Stomach (tissue), 9 donors: ENCODE results near the gene SOCS1. TPM values are rescaled to one million over a fixed set of nuclear protein-coding genes. Genes with fewer than 3 reads are reported as not detected.

Source experiments
- DNase-seq, 2 donors: peaks; one replicate each; pipeline versions ENCODE4 v3.0.0 to v3.0.0-alpha.2; 2013 to 2019
- H3K27ac ChIP-seq, 5 donors: fragments of 200-600 bp in 4 of 5; sonication (generic) in 4 of 5; one replicate each; pipeline ENCODE4 v1.5.1; 2013 to 2019; ENCODE audit warnings: mild to moderate bottlenecking in 1 of 5, moderate library complexity in 1 of 5
- H3K27me3 ChIP-seq, 3 donors: fragments of 200-600 bp; sonication (generic); one replicate each; pipeline ENCODE4 v1.5.1; 2017 to 2019; ENCODE audit warnings: mixed run types in 1 of 3
- H3K36me3 ChIP-seq, 4 donors: fragments of 200-600 bp; sonication (generic); 1 replicate in 3 of 4; 2 replicates in 1 of 4; pipeline ENCODE4 v1.5.1; 2016 to 2019
- H3K4me1 ChIP-seq, 4 donors: fragments of 200-600 bp; sonication (generic); one replicate each; pipeline ENCODE4 v1.5.1; 2016 to 2019
- H3K4me3 ChIP-seq, 4 donors: fragments of 200-600 bp; sonication (generic) in 3 of 4; one replicate each; pipeline ENCODE4 v1.5.1; 2016 to 2019; ENCODE audit warnings: mild to moderate bottlenecking in 1 of 4
- H3K9me3 ChIP-seq, 4 donors: fragments of 200-600 bp; sonication (generic); one replicate each; pipeline ENCODE4 v1.5.1; 2016 to 2019
- CTCF ChIP-seq, 7 experiments: fragments of 450-650 bp in 4 of 7; fragments of 200-600 bp in 3 of 7; sonication (generic) in 3 of 7; IDR thresholded peaks; one replicate each; pipeline ENCODE4 v1.5.1; 2016 to 2019; ENCODE audit warnings: antibody characterized with exemption in 7 of 7, control low read depth in 2 of 7, mild to moderate bottlenecking in 1 of 7
- EP300 ChIP-seq: sonication (generic); formaldehyde crosslinking; IDR thresholded peaks from one replicate; pipeline ENCODE4 v1.6.1; 2017; ENCODE audit warnings: antibody characterized with exemption
- POLR2A ChIP-seq, 4 donors: fragments of 450-650 bp; IDR thresholded peaks; one replicate each; pipeline ENCODE4 v1.6.1; 2016; ENCODE audit warnings: antibody characterized with exemption in 4 of 4, control low read depth in 2 of 4, mild to moderate bottlenecking in 1 of 4, moderate library complexity in 1 of 4
- POLR2AphosphoS5 ChIP-seq, 3 donors: sonication (generic); formaldehyde crosslinking; IDR thresholded peaks; one replicate each; pipeline ENCODE4 v1.6.1; 2016; ENCODE audit warnings: antibody characterized with exemption in 3 of 3
- WGBS, 5 donors: extraction: QIAGEN DNeasy Blood & Tissue Kit in 3 of 5; methylation state at CpG; one replicate each; pipeline versions ENCODE4 v1.1.5 to v1.1.7; 2013 to 2018; 5-methylcytosine and 5-hydroxymethylcytosine counted together
- intact Hi-C: fragments of 100-400 bp; cut with DNase I; formaldehyde crosslinking; loops from one replicate; pipeline ENCODE4 v1.15.1; 2023; ENCODE audit warnings: low total_unique reads
- polyA plus RNA-seq, 3 donors: library from polyadenylated mRNA; stranded (reverse); fragments of 200-250 nt; gene quantifications; one replicate each; pipeline ENCODE4 v1.2.3, GENCODE V29; 2013
- total RNA-seq, 5 donors: library from RNA; depleted of rRNA; stranded (reverse); fragments of >200 nt; gene quantifications; one replicate each; pipeline versions ENCODE4 v1.1.0 to v1.2.3, GENCODE V29; 2014 to 2016
- donor health status: healthy with polysubstance abuse.
- donor health status: Bipolar disorder and iron deficiency.
- donor health status: healthy.

Gene SOCS1
- total and polyA plus RNA-seq, 8 donors: 4.2 to 45.5 (median 11.5) TPM

GRCh38 chr16:11289202-11289601, 33.2 kb upstream of the SOCS1 start:
- intact Hi-C loops: no loop called here
- no peaks in the 10 kb centered on the region for H3K4me1 ChIP-seq
- no peaks in the 10 kb centered on the region for H3K9me3 ChIP-seq
- WGBS, 5 donors: 95 to 100% (median 98%) methylated on average over 2 of the region's 2 CpGs
- DNase-seq: no peak
- H3K4me3 ChIP-seq: no peak overlapping the region
- no peaks in the 10 kb centered on the region for H3K27me3 ChIP-seq
- TF ChIP-seq EP300: no peak
- TF ChIP-seq POLR2AphosphoS5 (IDR thresholded peaks at IDR 0.05): no peak
- no peak for TF ChIP-seq POLR2A (IDR thresholded peaks at IDR 0.05)
- TF ChIP-seq CTCF (IDR thresholded peaks at IDR 0.05): no peak
- H3K36me3 ChIP-seq: no peaks in the 10 kb centered on the region
- H3K27ac ChIP-seq: no peak overlapping the region

- Histone ChIP-seq H3K36me3 (no peaks in the 10 kb centered on the region), H3K27me3 (no peaks in the 10 kb centered on the region), H3K27ac (no peak overlapping the region), H3K4me1 (no peaks in the 10 kb centered on the region), H3K9me3 (no peaks in the 10 kb centered on the region), H3K4me3 (no peak overlapping the region)
- DNase-seq: no peak
- intact Hi-C loops: no loop called here
- TF ChIP-seq EP300: no peak
- WGBS, 5 donors: 80 to 93% (median 85%) methylated on average over 2 of the region's 2 CpGs
Measured at GRCh38 chr16:11285842-11286241, 29.8 kb upstream of the SOCS1 start.

GRCh38 chr16:11283820-11284248, 27.8 kb upstream of the SOCS1 start:
- H3K4me3 ChIP-seq: no peak overlapping the region
- WGBS, 5 donors: 71 to 77% (median 72%) methylated on average over 4 of the region's 4 CpGs
- peaks cover 12 to 14% (median 13%) of the 10 kb centered on the region in 4 donors for H3K4me1 ChIP-seq
- TF ChIP-seq EP300 (no peak), CTCF (IDR thresholded peaks at IDR 0.05) (no peak), POLR2A (IDR thresholded peaks at IDR 0.05) (no peak), POLR2AphosphoS5 (IDR thresholded peaks at IDR 0.05) (no peak)
- no peaks in the 10 kb centered on the region for H3K36me3 ChIP-seq
- no peak overlapping the region for H3K27ac ChIP-seq
- no peaks in the 10 kb centered on the region for H3K9me3 ChIP-seq
- H3K27me3 ChIP-seq: no peaks in the 10 kb centered on the region
- no peak for DNase-seq
- intact Hi-C loops: no loop called here

DNA sequence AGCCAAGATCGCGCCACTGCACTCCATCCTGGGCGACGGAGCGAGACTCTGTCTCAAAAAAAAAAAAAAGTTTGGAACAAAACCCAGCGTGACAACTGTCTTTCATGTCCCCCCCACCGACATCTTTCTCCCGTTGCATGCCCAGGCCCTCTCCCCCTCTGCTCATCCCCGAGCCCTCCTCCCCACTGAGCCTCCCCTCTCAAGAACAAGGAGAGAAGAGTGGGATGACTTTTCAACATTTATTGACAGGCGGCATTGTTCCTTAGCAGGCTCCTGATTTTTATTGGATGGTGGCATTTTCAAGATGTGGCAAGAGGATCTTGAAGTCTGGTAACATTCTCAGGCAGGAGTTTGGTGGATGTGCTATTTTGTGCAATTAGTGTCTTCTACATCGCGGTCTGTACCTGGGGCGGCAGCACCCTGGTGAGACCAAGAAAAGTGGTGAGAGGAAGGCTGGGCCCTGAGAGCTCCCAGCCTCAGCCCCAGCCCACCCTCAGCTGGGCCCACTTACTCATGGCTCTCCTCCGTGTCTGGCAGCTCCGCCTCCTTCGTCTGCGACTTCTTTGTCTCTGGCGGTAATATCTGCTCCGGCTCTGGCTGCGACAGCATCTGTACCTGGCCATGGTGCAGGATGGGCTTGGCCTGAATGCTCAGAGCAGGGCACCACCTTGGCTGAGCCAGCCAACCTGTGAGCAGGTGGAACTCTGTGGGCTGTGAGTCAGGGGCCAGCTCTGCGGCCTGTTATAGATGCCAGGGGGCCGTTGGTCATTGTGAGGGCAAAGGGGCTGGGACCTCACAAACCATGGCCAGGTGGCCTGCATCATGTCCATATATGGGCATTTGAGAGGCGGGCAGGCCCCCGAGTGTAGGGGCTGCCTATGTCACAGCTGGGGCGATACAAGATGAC, 24.9 kb upstream of the SOCS1 start, which contains the start of gene PRM1:
TSS of gene PRM1 (minus strand) at position 715 of the 907 bp plus-strand sequence. CDS start at position 623, 92 bp downstream.
- Histone ChIP-seq H3K27ac (no peak within 1 kb of the TSS), H3K36me3 (no peaks in the 10 kb centered on the region), H3K4me3 (no peak within 1 kb of the TSS), H3K4me1 (peaks cover 13 to 15% (median 14%) of the 10 kb centered on the region in 4 donors), H3K27me3 (no peaks in the 10 kb centered on the region), H3K9me3 (no peaks in the 10 kb centered on the region)
- DNase-seq: no peak
- 87 to 93% (median 88%) methylated on average over 23 to 25 of the region's 25 CpGs for WGBS, 5 donors
- TF ChIP-seq CTCF (IDR thresholded peaks at IDR 0.05) (no peak), POLR2AphosphoS5 (IDR thresholded peaks at IDR 0.05) (no peak), POLR2A (IDR thresholded peaks at IDR 0.05) (no peak), EP300 (no peak)
- intact Hi-C loops: no loop called here
